Hematopoietic multipotent progenitor cell treated with erythropoietin and hydrocortisone succinate and interleukin-3 and kit ligand, for 4 days (in vitro differentiated cells): ENCODE data around the gene CCT5.
"Not testable (repeated sequence)": the region's sequence is repeated elsewhere in the genome, so short reads cannot be mapped to it uniquely, and the experiment has no call there.

ENCODE experiments used
- DNase-seq: peaks from one replicate; pipeline ENCODE4 v3.0.0-alpha.2; 2015

The CCT5 gene

DNA sequence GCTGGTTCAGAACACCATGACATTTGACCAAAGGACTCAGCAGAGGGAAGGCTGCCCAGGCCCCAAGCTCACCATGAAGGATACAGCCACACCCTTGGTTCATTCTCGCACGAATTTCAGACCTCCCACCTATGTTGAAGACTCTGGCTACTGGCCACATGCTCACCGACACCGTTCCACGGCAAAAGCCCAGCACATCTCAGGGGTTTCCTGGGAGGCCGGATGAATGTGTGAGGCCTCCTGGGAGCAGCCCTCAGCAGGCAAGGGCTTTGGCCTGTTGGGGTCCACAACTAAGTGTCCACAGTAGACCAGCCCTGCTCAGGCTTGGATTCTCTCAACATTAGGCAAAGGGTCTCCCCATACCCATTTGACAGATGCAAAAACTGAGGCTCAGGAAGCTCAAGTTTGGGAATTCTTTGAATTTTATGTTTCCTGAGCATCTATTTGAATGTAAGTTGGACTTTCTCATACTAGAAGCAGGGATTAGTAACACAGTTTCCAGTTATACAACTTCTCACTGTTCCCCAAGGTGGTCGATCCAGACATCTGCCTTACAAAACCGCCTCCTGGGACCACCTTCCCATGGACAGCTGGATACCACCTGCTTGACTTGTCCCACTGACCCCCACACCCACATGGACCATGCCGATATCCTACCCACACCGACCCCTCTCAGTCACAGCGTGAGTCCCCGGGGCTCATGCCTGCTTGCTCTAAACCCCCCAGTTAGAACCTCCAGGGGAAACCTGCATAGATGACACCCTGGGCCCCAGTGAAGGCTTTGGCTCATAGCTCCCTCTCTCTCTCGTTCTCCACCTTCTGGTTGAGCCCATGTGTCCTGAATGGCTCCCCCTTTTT is 27.9 kb downstream of the CCT5 start:
- DNase-seq = no peak

DNA sequence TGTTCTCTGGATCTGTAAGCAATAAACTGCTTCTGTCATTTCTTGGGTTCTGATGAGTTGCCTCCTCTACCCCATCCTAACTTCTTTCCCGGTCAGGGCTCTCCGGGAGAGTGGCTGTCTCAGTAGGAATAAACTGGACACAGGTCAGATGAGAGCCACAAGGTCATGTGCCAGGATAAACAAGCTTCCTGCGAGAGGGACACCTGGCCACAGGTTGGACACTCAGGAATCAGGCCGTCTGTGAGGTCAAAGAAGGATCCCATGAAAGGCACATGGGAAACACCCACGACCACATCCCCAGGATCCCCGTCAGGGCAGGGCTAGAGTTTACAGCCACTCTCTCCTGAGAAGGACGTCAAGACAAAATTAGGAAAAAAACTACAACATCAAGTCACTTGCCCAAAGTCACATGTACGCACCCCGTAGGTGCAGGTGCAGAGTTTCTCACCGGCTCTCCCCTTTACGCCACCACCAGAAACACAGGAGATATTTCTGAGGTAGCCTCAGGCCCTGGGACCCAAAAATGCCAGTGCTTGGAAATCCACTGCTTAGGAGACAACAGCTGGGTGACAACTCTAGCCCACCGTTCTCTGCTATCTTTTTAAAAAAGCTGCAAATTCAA is 28.7 kb downstream of the CCT5 start:
- DNase-seq = no peak

DNA sequence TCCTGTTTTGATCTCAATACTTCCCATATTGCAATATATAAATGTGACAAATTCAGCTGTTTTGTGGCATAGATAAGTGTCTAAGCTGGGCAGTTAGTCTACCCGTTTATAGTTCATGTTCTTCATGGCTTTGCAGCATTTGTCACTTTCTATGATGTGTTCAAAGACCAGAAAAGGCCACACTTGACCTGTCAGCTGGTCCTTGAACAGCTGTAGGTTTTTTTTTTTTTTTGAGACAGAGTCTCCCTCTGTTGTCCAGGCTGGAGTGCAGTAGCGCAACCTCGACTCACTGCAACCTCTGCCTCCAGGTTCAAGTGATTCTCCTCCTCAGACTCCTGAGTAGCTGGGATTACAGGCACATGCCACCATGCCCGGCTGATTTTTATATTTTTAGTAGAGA is 29.2 kb downstream of the CCT5 start:
- no peak for DNase-seq

DNA sequence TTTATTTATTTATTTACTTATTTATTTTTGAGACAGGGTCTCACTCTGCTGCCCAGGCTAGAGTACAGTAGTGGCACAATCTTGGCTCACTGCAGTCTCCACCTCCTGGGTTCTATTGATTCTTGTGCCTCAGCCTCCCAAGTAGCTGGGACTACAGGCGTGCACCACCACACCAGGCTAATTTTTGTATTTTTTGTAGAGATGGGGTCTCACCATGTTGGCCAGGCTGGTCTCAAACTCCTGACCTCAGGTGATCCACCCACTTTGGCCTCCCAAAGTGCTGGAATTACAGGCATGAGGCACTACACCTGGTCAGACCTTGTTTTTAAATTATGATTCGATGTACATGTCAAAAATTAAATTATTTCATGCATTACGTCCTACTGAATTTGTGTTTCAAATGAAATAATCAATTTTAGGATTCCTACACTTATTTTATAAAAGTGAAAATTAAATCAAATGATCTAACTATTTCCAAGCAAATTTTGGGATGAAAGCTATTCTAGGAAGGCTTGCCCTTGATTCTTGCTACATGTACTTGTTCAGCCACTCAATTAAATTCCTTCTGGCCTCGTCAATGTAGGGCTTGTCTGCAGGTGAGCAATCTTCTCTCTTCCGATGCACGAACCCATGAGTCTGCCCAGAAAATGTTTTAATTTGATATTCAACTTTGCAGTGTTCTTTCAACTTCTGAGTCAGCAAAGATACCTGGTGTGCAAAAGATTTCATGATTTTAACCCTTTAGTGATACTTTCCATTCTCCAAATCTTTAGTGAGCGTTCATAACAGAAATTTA is 30.0 kb downstream of the CCT5 start:
- no peak for DNase-seq

DNA sequence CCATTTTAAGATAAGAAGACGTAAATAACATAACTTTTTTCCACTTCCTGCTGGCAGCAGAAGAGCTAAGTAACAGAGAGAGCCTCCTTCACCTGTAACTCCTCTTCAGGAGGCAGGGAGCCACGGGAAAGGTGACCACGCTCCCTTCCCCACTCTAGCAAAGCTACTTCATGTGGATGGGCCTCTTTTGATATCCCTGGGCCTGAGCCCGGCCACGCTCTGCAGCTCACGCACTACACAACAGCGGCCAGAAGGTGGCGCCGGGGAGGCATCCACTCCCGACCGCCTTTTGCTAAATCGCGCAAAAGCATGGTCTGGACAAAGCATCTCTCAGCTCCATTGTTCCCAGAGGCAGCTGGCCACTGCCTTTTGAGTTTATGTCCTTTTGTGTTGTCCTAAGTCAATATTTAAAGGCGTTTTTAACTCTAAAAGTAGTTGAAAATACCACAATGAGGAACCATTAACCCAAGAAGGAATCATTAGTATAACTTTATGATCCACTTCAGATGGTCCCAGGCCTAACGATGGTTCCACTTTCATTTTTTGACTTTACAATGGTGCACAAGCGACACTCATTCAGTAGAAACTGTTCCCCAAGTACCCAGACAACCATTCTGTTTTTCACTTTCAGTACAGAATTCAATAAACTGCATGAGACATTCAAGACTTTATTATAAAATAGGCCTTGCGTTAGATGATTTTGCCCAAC is 34.0 kb downstream of the CCT5 start:
- peak; percentile 92 for DNase-seq

DNA sequence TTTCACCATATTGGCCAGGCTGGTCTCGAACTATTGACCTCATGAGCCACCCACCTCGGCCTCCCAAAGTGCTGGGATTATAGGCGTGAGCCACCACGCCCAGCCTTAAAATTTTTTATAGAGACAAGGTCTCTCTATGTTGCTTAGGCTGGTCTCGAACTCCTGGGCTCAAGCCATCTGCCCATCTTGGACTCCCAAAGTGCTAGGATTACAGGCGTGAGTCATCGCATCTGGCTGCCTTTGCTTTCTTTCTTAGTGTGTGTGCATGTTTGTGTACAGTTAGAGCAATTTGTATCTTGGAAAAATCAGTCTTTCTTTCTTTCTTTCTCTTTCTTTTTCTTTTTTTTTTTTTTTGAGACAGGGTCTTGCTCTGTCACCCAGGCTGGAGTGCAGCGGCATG is 35.3 kb downstream of the CCT5 start:
- DNase-seq = not testable (repeated sequence)

DNA sequence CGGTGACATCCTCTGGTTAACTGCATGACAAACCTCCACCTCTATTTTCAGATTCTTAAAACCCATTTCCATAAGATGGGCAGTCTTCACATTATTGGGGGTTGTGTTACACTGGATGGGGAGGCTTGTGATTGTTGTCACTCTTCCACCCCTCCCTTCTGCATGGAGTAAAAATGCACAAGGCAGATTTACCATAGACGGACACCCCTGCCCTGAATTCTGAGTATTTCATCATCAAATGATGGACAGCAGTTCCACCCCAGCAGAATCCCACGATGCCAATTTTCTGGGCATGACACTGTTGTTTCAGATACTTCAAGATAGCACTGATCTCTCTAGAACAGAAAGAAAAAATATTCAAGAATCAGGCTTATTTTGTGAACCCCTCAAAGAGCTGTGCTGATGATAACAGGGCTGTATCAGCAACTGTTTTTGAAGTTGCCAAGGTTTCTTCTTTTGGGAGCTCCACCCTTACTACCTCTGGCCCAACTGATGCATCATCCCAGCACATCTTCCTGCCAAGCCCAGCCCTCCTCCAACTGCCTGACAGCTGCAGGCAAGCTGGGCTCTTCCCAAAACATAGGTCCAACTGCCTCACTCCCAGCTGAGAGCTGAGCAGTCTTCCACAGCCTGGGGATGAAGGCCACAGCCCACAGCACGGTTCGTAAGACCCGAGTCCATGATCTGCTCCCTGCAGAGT is 36.2 kb downstream of the CCT5 start:
- DNase-seq = peak; percentile 69

DNA sequence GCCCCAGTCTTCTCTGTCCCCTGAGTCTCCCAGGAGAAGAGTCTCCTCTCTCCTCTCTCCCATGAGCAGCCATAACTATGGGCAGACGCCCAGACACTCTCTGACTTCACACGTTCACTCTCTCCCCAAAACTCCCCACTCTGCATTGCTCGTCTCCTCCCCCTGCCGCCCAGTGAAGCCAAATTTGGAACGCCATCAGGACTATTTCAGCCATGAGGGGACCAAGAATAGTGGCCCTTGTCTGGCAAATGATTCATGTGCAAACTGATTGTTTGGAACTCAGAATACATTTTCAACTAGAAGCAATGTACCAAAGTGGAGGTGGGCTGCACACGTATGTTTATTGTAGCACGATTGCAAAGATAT is 36.8 kb downstream of the CCT5 start:
- no peak for DNase-seq

DNA sequence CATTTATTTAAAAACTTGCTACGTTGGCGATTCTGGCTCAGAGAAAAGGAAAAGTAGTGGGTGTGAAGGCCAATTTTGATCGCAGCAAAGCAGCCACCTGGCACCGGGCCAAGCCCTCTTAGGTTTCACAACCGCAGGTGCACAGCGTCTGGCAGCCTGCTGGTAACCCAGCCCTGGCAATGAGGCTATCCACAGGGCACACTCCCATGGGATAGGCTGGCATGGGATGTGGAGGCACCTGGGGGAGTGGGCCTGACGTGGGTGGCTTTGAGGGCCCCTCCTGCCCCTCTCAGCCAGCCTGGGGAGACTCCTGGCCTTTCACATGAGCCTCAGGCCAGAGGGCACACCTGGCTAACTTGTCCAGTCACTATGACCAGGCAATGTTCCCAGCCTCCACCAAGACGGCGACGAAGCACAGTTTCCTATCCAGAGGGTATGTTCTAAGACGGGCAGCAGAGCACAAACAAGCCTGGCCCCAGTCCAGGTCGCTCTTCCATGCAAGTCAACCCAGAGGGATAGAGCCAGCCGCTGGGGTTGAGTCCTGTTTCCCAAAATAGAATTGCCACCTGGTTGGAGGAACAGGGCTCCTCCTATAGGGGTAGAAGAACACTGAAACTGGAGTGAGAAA is 38.6 kb downstream of the CCT5 start:
- DNase-seq = peak; percentile 75

DNA sequence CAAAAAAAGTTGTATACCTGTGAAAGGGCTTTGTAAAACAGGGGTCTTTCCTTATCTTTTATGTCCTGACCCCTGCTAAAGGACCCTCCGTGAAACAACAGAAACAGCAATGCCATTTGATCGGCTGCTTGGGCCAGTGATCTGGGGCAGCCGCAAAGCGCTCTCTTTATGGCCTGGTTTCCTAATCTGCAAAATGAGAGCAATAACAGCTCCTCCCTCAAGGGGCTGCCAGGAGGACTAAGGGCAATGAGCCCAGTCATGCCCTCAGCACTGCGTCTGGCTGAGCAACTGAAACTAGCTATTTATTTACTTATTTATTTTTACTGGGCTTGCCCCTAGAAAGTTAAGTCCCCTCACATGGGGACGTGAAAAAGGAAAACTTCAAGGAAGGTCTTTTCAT is 39.3 kb downstream of the CCT5 start:
- DNase-seq = peak; percentile 73

DNA sequence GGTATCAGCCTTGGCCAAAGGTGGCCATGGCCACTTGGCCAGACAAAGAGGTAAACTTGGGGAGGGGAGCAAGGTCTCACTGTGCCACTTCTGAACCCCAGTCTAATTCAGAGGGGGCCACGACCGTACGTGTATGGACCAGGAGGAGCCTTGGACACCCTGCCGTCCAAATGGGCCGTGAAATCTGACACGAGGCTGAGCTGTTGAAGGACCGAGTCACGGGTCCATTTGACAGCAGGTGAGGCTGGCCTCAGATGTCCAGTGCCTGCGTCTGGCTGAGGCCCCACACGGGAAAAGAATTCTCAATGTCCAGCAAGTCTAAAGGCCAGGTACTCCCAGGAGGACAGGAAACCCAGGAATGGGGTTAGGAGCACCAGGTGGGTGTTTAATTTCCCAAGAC is 39.9 kb downstream of the CCT5 start:
- no peak for DNase-seq

DNA sequence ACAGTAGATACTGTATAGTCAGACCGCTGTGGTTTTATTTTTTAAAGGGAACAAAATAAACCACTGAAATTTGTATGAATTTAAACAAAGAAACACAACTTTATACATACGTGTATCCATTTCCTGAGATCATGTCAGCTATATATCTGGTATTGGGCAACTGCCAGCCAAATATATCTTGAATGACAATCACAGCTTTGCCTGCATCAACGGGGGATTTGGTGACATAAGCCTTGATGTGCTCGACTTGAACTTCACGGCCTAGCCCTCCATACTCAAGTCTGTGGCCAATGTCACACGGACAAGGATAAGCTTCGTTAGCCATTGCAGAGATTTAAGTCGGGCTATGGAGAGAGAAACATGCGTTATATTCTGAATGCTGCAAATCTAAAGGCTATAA is 40.4 kb downstream of the CCT5 start:
- no peak for DNase-seq

DNA sequence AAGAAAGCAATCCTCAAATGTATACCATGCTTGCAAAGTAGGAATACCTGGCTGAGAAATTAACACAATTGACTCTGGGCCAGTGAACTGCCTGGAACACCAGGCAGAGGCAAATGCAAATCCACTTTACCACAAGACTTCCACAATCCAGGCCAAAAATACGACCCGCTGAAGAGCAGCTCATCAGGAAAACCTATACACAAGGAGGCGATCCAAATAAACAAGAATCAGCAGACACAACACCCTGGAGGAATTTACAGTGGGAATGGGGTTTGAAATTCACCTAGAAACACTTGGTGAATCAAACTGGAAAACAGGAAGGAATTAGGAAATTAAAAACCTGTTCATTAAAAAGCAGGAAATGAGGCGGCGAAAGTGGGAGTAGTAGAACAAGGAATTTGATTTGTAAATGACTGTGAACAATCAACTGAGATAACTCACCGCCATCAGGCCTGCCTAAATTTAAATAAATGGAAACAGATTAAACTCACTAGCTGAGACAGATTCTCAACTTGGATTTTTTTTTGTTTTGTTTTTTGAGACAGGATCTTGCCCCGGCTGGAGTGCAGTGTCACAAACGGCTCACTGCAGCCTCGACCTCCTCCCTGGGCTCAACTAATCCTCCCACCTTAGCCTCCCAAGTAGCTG is 41.7 kb downstream of the CCT5 start:
- no peak for DNase-seq

DNA sequence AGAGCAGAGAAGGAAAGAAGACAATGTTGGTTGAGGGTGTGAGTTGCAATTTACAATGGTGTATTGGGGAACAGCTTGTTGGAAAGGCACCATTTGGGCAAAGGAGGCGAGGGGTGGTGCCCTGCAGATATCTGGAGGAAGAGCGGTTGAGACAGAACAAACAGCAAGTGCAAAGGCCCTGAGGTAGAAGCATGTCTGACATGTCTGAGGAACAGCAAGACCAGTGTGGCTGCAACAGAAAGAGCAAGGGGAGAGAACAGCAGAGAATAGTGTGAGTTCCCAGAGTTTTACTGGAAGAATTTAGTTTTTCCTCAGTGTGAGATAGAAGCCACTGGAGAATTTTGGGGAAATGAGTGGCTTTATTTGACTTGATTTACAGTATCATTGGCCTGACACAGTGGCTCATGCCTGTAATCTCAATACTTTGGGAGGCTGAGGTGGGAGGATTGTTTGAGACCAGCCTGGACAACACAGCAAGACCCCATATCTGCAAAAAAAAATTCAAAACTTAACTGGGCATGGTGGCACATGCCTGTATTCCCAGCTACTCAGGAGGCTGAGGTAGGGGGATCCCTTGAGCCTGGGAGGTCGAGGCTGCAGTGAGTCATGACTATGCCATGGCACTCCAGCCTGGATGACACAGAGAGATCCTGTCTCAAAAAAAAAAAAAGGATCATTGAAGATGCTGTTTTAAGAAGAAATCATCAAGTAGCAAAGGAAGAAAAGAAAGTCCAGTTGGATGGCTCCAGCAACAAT is 44.0 kb downstream of the CCT5 start:
- DNase-seq = no peak

DNA sequence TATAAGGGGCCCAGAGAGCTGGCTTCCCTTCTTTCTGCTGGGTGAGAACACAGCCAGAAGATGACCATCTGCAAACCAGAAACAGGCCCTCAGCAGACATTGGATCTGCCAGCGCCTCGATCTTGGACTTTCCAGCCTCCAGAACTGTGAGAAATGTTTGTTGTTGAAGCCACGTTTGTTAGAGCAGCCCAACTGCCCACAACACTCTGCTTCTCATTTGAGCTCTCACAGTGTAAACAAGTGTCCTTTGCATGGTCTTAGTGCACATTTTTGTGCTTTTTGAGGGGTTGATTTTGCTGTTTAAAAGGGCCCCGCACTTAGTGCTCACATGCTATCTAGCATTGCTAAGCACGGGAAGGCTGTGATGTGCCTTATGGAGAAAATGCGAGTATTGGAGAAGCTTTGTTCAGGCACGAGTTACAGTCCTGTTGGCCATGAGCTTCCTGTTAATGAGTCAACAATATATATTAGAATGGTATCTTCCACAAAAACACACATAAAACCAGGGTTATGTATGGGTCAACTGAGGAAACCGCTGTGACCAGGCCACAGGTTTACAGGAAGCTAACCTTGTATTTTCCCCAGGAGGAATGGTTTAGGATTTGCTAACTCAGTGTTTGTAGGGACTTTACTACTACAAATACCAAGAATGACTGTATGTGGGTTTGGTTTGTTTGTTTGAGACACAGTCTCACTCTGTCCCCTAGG is 45.7 kb downstream of the CCT5 start:
- peak; percentile 29 for DNase-seq

DNA sequence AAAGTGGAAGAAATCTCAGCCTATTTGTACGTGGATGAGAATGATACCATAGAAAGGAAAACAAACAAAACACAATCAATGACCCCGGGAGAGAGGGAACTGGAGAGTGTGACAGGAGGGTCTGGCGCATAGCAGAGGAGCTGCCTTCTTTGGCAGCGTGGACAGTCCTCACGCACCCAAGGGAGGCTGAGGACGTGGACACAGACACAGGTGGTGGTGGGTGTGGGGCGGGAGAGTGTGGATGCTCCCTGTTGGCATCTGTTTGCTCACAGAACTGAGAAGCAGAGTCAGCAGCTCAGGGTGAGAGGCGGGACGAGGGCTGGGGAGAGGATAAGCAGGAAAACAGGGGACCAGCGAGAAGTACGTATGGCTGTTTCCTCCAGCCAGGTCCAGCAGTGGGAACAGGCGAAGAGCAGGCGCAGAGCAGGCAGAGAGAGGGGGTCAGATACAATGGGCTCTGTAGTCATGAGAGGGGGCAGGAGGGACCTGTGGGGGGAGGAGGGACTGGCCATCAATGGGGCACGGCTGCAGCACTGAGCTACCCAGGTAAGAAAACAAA is 47.6 kb downstream of the CCT5 start:
- no peak for DNase-seq

DNA sequence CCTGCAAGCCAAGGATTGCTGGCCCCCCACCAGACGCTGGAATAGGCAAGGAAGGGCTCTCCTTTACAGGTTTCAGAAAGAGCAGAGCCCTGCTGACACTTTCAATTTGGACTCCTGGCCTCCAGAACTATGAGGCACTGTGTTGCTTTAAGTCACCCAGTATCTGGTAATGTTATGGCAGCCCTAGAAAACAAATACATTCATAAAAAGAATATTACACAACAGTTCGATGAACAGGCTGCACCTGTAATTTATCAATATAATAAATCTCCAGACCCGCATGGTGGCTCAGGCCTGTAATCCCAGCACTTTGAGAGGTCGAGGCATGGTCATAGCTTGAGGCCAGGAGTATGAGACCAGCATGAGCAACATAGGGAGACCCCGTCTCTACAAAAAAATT is 50.2 kb downstream of the CCT5 start:
- DNase-seq = no peak

DNA sequence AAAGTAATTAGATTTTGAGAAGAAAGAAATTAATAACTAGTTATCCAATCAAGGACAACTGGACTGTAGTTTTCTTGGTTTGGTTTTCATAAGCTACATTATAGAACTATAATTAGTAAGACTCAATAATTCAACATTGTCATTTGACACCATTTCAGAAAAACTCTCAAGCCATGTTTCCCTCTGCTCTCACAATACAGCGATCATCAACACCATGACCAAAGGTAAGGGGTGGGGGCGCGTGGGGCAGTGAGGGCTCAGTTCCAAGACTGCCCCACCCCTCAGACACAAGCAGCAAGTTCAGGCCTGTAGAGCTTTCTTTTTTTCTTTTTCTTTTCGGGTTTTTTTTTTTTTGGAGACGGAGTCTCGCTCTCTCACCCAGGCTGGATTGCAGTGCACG is 51.2 kb downstream of the CCT5 start:
- DNase-seq = no peak

DNA sequence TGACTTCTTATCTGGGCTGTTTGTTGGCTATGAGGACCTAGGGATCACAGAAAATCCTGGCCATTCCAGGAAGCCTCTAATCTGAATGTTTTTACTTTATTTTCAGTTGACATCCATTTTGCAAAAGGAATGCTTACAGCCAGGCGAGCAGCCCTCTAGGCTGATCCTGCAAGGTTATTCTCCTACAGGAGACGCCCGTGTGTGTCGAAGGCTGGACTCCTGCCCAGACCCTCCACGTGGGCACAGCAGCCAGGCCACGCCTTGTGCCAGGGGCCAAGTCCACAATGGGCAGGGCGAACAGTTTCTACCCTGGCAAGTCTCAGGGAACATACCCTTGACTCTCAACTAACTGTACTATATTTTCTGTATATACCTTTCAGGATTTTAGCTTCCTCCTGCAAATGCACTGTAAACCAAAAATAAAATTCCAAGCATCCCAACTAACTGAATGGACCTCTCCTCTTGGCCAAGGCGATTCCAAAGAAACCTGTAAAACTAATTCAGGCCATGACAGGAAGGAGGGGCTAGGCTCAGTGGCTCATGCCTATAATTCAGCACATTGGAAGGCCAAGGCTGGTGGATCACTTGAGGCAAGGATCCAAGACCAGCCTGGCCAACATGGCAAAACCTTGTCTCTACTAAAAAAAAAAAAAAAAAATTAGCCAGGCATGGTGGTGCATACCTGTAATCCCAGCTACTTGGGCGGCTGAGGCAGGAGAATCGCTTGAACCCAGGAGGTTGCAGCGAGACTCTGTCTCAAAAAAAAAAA is 51.9 kb downstream of the CCT5 start:
- DNase-seq = peak; percentile 60
